Muscle of leg (tissue), 11 donors: ENCODE results near the gene NUFIP2. TPM values are rescaled to one million over a fixed set of nuclear protein-coding genes. Genes with fewer than 3 reads are reported as not detected.

ENCODE experiments used
- DNase-seq: peaks from one replicate; pipeline ENCODE4 v3.0.0; 2013
- H3K27ac ChIP-seq: one replicate; pipeline ENCODE4 v1.5.1; 2013; ENCODE audit warnings: mild to moderate bottlenecking, low read length, control low read depth
- H3K27me3 ChIP-seq: one replicate; pipeline ENCODE4 v1.6.1; 2013; ENCODE audit warnings: low read length; ENCODE audit not compliant: control insufficient read depth, insufficient read depth
- H3K36me3 ChIP-seq: one replicate; pipeline ENCODE4 v1.6.1; 2013; ENCODE audit warnings: low read length; ENCODE audit not compliant: control insufficient read depth, insufficient read depth
- H3K4me1 ChIP-seq: one replicate; pipeline ENCODE4 v1.6.1; 2013; ENCODE audit warnings: low read length; ENCODE audit not compliant: control insufficient read depth, insufficient read depth
- H3K4me3 ChIP-seq: one replicate; pipeline ENCODE4 v1.5.1; 2013; ENCODE audit warnings: low read length, control low read depth
- H3K9me3 ChIP-seq: replicated peaks from 2 replicates; pipeline ENCODE4 v1.6.1; 2013; ENCODE audit warnings: low read depth, low read length; ENCODE audit not compliant: control insufficient read depth
- WGBS: methylation state at CpG from one replicate; pipeline ENCODE4 v1.1.5; 2013; ENCODE audit warnings: missing lambda C conversion rate; ENCODE audit not compliant: insufficient coverage; 5-methylcytosine and 5-hydroxymethylcytosine counted together
- polyA plus RNA-seq, 8 donors: library from polyadenylated mRNA; unstranded; fragments of 120-200 nt; gene quantifications; one replicate each; pipeline versions ENCODE4 v1.2.1 to v1.2.3, GENCODE V29; 2013; ENCODE audit warnings: inconsistent platforms in 1 of 8, low replicate concordance in 1 of 8; ENCODE audit not compliant: insufficient read length in 8 of 8, insufficient read depth in 1 of 8
- total RNA-seq: library from RNA; stranded (reverse); fragments of 120-200 nt; gene quantifications from one replicate; pipeline ENCODE4 v1.2.4, GENCODE V29; 2013

Gene NUFIP2
- total and polyA plus RNA-seq, 9 donors = 17.4 to 35.1 (median 27.7) TPM

DNA sequence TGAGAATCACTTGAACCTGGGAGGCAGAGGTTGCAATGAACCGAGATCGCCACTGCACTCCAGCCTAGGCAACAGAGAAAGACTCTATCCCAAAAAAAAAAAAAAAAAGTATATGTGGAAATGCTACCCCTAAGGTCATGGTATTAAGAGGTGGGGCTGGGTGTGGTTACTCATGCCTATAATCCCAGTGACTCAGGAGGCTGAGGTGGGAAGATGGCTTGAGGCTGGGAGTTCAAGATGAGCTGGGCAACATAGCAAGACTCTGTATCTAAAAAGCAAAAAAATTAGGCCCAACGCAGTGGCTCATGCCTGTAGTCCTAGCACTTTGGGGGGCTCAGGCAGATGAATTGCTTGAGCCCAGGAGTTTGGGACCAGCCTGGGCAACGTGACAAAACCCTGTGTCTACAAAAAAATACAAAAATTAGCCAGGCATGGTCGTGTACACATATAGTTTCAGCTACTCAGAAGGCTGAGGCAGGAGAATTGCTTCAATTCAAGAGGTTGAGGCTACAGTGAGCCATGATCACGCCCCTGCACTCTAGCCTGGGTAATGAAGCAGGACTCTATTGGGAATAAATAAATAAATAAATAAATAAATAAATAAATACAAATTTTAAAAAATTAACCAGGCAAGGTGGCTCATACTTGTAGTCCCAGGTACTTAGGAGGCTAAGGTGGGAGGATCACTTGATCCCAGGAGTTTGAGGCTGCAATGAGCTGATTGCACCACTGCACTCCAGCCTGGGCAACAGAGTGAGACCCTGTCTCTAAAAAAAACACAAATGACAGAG is 32.3 kb upstream of the NUFIP2 start:
- no peak for DNase-seq
- Histone ChIP-seq H3K4me1 (no peaks in the 10 kb centered on the region), H3K36me3 (no peaks in the 10 kb centered on the region), H3K4me3 (no peak overlapping the region), H3K27me3 (no peaks in the 10 kb centered on the region), H3K27ac (no peak overlapping the region), H3K9me3 (no peaks in the 10 kb centered on the region)
- WGBS = 92% methylated on average over 1 of the region's 6 CpGs

GRCh38 chr17:29322363-29322762 is 28.4 kb upstream of the NUFIP2 start:
- no CpG with 5 or more reads among the region's 2 CpGs for WGBS
- Histone ChIP-seq H3K27me3 (no peaks in the 10 kb centered on the region), H3K4me3 (no peak overlapping the region), H3K4me1 (no peaks in the 10 kb centered on the region), H3K9me3 (no peaks in the 10 kb centered on the region), H3K36me3 (no peaks in the 10 kb centered on the region), H3K27ac (no peak overlapping the region)
- no peak for DNase-seq

DNA sequence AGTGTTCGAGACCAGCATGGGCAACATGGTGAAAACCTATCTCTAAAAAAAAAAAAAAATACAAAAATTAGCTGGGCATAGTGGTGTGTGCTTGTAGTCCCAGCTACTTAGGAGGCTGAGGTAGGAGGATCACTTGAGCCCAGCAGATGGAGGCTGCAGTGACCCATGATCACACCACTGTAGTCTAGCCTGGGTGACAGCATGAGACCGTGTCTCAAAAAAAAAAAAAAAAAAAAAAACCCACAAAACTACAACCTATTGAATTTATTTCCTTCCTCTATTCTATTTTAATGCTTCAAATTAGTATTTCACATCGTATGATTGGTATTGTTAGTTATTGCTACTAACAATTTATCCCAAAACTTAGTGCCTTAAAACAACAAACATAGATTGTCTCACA is 9.4 kb upstream of the NUFIP2 start:
- WGBS = no CpG with 5 or more reads among the region's 3 CpGs
- no peak overlapping the region for H3K27ac ChIP-seq
- no peaks in the 10 kb centered on the region for H3K36me3 ChIP-seq
- no peak for DNase-seq
- no peaks in the 10 kb centered on the region for H3K4me1 ChIP-seq
- H3K27me3 ChIP-seq = no peaks in the 10 kb centered on the region
- H3K4me3 ChIP-seq = no peak overlapping the region
- no peaks in the 10 kb centered on the region for H3K9me3 ChIP-seq

- WGBS = 80% methylated on average over 1 of the region's 2 CpGs
- Histone ChIP-seq H3K9me3 (no peaks in the 10 kb centered on the region), H3K4me1 (no peaks in the 10 kb centered on the region), H3K36me3 (no peaks in the 10 kb centered on the region), H3K27me3 (no peaks in the 10 kb centered on the region), H3K4me3 (no peak overlapping the region), H3K27ac (no peak overlapping the region)
- no peak for DNase-seq
Observed at GRCh38 chr17:29299031-29299430, 5.1 kb upstream of the NUFIP2 start.

GRCh38 chr17:29295420-29295819 is 1.5 kb upstream of the NUFIP2 start:
- no peak overlapping the region for H3K4me3 ChIP-seq
- H3K27me3 ChIP-seq = no peaks in the 10 kb centered on the region
- H3K4me1 ChIP-seq = peaks cover under 1% of the 10 kb centered on the region
- no CpG with 5 or more reads among the region's 3 CpGs for WGBS
- no peaks in the 10 kb centered on the region for H3K36me3 ChIP-seq
- no peak overlapping the region for H3K27ac ChIP-seq
- no peak for DNase-seq
- no peaks in the 10 kb centered on the region for H3K9me3 ChIP-seq

GRCh38 chr17:29294580-29294900 is 592 bp upstream of the NUFIP2 start:
- Histone ChIP-seq H3K27me3 (no peaks in the 10 kb centered on the region), H3K27ac (peak overlapping the region; percentile 96), H3K36me3 (peaks cover 4% of the 10 kb centered on the region), H3K4me3 (peak overlapping the region; percentile 47), H3K9me3 (no peaks in the 10 kb centered on the region), H3K4me1 (peaks cover 4% of the 10 kb centered on the region)
- DNase-seq = no peak
- no CpG with 5 or more reads among the region's 2 CpGs for WGBS

- WGBS = 0% methylated on average over 30 of the region's 54 CpGs
- no peaks in the 10 kb centered on the region for H3K9me3 ChIP-seq
- H3K4me1 ChIP-seq = peaks cover 7% of the 10 kb centered on the region
- DNase-seq = peak; percentile 78
- H3K27me3 ChIP-seq = no peaks in the 10 kb centered on the region
- H3K36me3 ChIP-seq = peaks cover 4% of the 10 kb centered on the region
- H3K27ac ChIP-seq = peak overlapping the region; percentile 91
- H3K4me3 ChIP-seq = peak overlapping the region; percentile 97
Observed at GRCh38 chr17:29292992-29293889, 707 bp downstream of the NUFIP2 start.

DNA sequence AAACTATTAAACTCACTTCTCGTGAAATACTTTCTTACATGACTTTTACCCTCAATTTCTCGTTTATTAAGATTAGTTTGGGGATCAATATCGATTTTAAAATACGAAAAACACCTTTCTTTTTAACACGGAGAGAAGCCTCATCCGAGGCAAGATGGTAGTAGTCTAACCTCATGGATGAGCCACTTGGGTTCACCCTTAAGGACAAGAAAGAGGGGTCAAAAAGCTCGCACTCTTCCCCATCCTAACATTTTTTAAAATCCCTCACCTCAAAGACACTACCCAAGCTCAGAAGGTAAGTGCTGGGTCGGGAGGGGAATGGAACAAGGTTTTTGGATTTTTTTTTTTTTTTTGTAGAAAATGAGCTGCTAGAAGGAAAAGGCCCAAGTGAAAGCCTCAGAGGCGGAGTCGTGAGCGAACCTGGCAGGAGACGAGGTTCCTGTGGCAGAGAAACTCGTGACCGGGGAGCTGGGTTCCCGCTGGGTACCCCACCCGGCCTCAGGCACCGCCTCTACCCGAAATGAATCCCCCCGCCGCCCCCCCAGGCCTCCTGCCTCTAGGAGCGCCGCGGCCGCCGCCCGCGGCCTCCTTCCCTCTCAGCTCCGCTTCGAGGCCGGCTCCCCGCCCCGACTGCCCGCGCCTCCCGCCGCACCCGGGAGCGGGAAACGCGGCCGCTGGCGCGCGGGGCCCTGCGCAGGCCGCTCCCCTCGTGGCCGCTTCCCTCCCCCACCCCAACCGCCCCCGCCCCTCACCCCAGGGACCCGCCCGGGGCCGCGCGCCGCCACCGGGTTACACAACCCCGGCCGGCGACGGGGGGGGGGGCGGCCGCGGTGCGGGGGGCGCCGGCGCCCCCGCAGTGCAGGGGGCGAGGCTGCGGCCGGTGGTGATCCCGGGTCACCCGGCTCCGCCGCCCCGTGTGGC is 1.6 kb downstream of the NUFIP2 start:
- Histone ChIP-seq H3K27ac (peak overlapping the region; percentile 91), H3K9me3 (no peaks in the 10 kb centered on the region), H3K4me3 (peak overlapping the region; percentile 97), H3K27me3 (no peaks in the 10 kb centered on the region), H3K4me1 (peaks cover 7% of the 10 kb centered on the region), H3K36me3 (peaks cover 8% of the 10 kb centered on the region)
- under 1% methylated on average over 47 of the region's 77 CpGs for WGBS
- peak; percentile 80 for DNase-seq

DNA sequence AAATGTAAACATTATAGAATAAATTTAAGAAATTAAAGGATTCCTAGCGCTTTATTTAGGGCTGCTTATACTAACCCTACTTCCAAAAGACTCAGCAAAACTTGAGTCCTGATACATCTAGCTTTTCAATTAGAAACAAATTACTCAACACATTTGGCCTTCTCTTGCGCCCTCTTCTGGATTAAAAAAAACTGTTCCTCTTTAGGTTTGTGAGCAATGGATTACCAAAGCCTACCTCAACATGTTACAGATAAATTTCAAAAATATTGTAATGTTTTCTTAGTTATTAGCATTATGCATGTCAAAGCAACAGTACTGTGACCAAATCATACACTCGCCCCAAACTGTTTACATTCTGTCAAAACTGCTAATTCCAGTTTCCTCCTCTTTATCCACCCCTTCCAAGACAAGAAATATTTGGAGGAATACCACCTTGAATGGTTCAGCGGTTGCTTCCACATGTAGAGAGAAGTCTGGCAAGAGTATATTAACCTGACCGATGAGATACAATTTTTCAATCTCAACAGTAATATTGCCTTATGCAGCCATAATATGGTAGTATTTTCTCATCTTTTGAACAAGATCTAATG is 2.7 kb downstream of the NUFIP2 start:
- Histone ChIP-seq H3K4me3 (peak overlapping the region; percentile 56), H3K4me1 (peaks cover 7% of the 10 kb centered on the region), H3K9me3 (no peaks in the 10 kb centered on the region), H3K27ac (peak overlapping the region; percentile 89), H3K36me3 (peaks cover 18% of the 10 kb centered on the region), H3K27me3 (no peaks in the 10 kb centered on the region)
- WGBS = no CpG with 5 or more reads among the region's 5 CpGs
- DNase-seq = peak; percentile 84
